SK-N-SH treated with all-trans-retinoic acid at 6 μM for 48 hours (cell line): Measurements from ENCODE around the gene CTPS2.
"Not testable (repeated sequence)": the region's sequence is repeated elsewhere in the genome, so short reads cannot be mapped to it uniquely, and the experiment has no call there.

Experiments used
- ATAC-seq: fragments of 200-7000 bp; cut with Tn5 transposase; 3 replicates; pipeline ENCODE4 v1.9.1; 2020; ENCODE audit warnings: mild to moderate bottlenecking, moderate library complexity
- ARNTL ChIP-seq: fragments of 450-650 bp; formaldehyde crosslinking; IDR thresholded peaks from 2 replicates; pipeline ENCODE4 v1.5.0; 2020; ENCODE audit warnings: low read depth, mild to moderate bottlenecking, moderate library complexity, borderline replicate concordance
- BACH2 ChIP-seq: fragments of 250-450 bp; sonication (Bioruptor Pico); IDR thresholded peaks from 2 replicates; pipeline ENCODE4 v1.9.0; 2021; ENCODE audit warnings: mild to moderate bottlenecking, borderline replicate concordance
- CSDC2 ChIP-seq: fragments of 250-450 bp; sonication (Bioruptor Pico); IDR thresholded peaks from 2 replicates; pipeline ENCODE4 v1.5.0; 2020; ENCODE audit warnings: mild to moderate bottlenecking, moderate library complexity
- CSRNP3 ChIP-seq: fragments of 250-450 bp; sonication (Bioruptor Pico); IDR thresholded peaks from 2 replicates; pipeline ENCODE4 v1.5.1; 2021; ENCODE audit warnings: mild to moderate bottlenecking, moderate library complexity
- ESRRG ChIP-seq: fragments of 250-450 bp; sonication (Bioruptor Pico); IDR thresholded peaks from 2 replicates; pipeline ENCODE4 v1.6.1; 2021; ENCODE audit warnings: mild to moderate bottlenecking
- GLIS3 ChIP-seq: fragments of 250-450 bp; sonication (Bioruptor Pico); IDR thresholded peaks from 2 replicates; pipeline ENCODE4 v1.5.0; 2020; ENCODE audit warnings: mild to moderate bottlenecking, moderate library complexity
- ISL1 ChIP-seq: fragments of 250-450 bp; sonication (Bioruptor Pico); IDR thresholded peaks from 2 replicates; pipeline ENCODE4 v2.1.2; 2022; ENCODE audit warnings: mild to moderate bottlenecking, moderate library complexity
- OSR1 ChIP-seq: fragments of 250-450 bp; sonication (Bioruptor Pico); IDR thresholded peaks from 2 replicates; pipeline ENCODE4 v1.8.0; 2022; ENCODE audit warnings: moderate library complexity, mild to moderate bottlenecking, inconsistent platforms
- PATZ1 ChIP-seq: fragments of 250-450 bp; sonication (Bioruptor Pico); IDR thresholded peaks from 2 replicates; pipeline ENCODE4 v1.8.0; 2020; ENCODE audit warnings: mild to moderate bottlenecking, moderate library complexity, borderline replicate concordance
- PPARA ChIP-seq: fragments of 250-450 bp; sonication (Bioruptor Pico); IDR thresholded peaks from 2 replicates; pipeline ENCODE4 v1.5.0; 2020; ENCODE audit warnings: mild to moderate bottlenecking, borderline replicate concordance
- RARB ChIP-seq: fragments of 250-450 bp; sonication (Bioruptor Pico); IDR thresholded peaks from 2 replicates; pipeline ENCODE4 v1.8.0; 2021; ENCODE audit warnings: mild to moderate bottlenecking, moderate library complexity
- SNAI2 ChIP-seq: fragments of 250-450 bp; sonication (Bioruptor Pico); IDR thresholded peaks from 2 replicates; pipeline ENCODE4 v1.5.0; 2020; ENCODE audit warnings: mild to moderate bottlenecking, moderate library complexity
- TOX ChIP-seq: fragments of 250-450 bp; sonication (Bioruptor Pico); IDR thresholded peaks from 2 replicates; pipeline ENCODE4 v1.8.0; 2021; ENCODE audit warnings: mild to moderate bottlenecking, moderate library complexity, borderline replicate concordance
- ZFP3 ChIP-seq: fragments of 250-450 bp; sonication (Bioruptor Pico); IDR thresholded peaks from 2 replicates; pipeline ENCODE4 v1.5.0; 2020; ENCODE audit warnings: mild to moderate bottlenecking, moderate library complexity
- ZFP30 ChIP-seq: fragments of 450-650 bp; formaldehyde crosslinking; IDR thresholded peaks from 2 replicates; pipeline ENCODE4 v1.5.0; 2022; ENCODE audit warnings: mild to moderate bottlenecking, moderate library complexity
- ZNF565 ChIP-seq: fragments of 450-650 bp; formaldehyde crosslinking; conservative IDR thresholded peaks from 2 replicates; pipeline ENCODE4 v1.5.0; 2020; ENCODE audit warnings: low read depth, mild to moderate bottlenecking, moderate library complexity
- ZNF70 ChIP-seq: fragments of 450-650 bp; formaldehyde crosslinking; IDR thresholded peaks from 2 replicates; pipeline ENCODE4 v1.5.0; 2020; ENCODE audit warnings: mild to moderate bottlenecking, moderate library complexity
- ZNF8 ChIP-seq: fragments of 450-650 bp; formaldehyde crosslinking; IDR thresholded peaks from 2 replicates; pipeline ENCODE4 v1.5.0; 2020; ENCODE audit warnings: mild to moderate bottlenecking, moderate library complexity
- TF ChIP-seq, protein P1 (sequence below): fragments of 250-450 bp; sonication (Bioruptor Pico); IDR thresholded peaks from 2 replicates; pipeline ENCODE4 v1.5.0; 2020; ENCODE audit warnings: mild to moderate bottlenecking, moderate library complexity
- TF ChIP-seq, protein P2 (sequence below): fragments of 250-450 bp; sonication (Bioruptor Pico); IDR thresholded peaks from 2 replicates; pipeline ENCODE4 v1.5.1; 2020; ENCODE audit warnings: low read depth, mild to moderate bottlenecking, moderate library complexity

Gene CTPS2

GRCh38 chrX:16578218-16578617 is 134.3 kb downstream of the CTPS2 start (continued):
- TF ChIP-seq PATZ1 (CRISPR knock-in tag) (no peak), ESRRG (CRISPR knock-in tag) (no peak)

DNA sequence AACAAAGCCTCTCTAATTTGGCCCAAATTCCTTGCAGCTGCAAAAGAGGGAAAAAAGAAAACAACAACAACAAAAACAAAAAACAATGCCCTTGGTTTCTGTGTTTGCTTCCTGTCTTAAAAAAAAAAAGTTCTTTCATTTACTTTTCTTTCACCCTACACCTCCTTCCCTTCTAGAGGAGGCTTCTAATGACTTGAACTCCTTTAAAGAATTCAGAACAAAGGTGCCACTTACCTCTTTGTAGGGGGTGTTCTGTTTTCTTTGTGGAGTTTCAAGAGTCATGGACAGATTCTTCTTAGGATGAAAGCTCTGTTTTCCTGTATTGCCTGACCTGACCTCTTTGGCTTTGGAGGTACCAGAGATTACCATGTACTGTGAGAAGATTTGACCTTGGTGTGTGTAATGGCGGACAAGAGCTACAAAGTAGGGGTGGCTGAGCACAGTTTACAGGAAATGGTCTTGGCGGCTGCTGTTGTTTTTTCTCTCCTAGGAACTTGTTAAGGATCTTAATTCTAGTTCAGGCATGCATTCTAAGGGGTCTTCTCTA is 134.9 kb downstream of the CTPS2 start:
- TF ChIP-seq OSR1 (CRISPR knock-in tag): no peak
- TF ChIP-seq ZFP30 (CRISPR knock-in tag): no peak
- no peak for TF ChIP-seq ZNF8 (CRISPR knock-in tag)
- no peak for ATAC-seq

DNA sequence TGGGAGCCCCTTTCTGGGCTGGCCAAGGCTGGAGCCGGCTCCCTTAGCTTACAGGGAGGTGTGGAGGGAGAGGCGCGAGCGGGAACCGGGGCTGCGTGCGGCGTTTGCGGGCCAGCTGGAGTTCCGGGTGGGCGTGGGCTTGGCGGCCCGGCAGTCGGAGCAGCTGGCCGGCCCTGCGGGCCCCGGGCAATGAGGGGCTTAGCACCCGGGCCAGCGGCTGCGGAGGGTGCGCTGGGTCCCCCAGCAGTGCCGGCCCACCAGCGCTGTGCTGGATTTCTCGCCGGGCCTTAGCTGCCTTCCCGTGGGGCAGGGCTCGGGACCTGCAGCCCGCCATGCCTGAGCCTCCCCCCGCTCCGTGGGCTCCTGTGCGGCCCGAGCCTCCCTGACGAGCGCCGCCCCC is 137.1 kb downstream of the CTPS2 start:
- ATAC-seq: not testable (repeated sequence)

GRCh38 chrX:16573781-16574180 is 138.7 kb downstream of the CTPS2 start:
- TF ChIP-seq, protein P1, sequence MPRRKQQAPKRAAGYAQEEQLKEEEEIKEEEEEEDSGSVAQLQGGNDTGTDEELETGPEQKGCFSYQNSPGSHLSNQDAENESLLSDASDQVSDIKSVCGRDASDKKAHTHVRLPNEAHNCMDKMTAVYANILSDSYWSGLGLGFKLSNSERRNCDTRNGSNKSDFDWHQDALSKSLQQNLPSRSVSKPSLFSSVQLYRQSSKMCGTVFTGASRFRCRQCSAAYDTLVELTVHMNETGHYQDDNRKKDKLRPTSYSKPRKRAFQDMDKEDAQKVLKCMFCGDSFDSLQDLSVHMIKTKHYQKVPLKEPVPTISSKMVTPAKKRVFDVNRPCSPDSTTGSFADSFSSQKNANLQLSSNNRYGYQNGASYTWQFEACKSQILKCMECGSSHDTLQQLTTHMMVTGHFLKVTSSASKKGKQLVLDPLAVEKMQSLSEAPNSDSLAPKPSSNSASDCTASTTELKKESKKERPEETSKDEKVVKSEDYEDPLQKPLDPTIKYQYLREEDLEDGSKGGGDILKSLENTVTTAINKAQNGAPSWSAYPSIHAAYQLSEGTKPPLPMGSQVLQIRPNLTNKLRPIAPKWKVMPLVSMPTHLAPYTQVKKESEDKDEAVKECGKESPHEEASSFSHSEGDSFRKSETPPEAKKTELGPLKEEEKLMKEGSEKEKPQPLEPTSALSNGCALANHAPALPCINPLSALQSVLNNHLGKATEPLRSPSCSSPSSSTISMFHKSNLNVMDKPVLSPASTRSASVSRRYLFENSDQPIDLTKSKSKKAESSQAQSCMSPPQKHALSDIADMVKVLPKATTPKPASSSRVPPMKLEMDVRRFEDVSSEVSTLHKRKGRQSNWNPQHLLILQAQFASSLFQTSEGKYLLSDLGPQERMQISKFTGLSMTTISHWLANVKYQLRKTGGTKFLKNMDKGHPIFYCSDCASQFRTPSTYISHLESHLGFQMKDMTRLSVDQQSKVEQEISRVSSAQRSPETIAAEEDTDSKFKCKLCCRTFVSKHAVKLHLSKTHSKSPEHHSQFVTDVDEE (CRISPR knock-in tag): no peak
- TF ChIP-seq ISL1 (CRISPR knock-in tag): peak; percentile 56; the same call in 1 of the 2 replicates
- no peak for TF ChIP-seq CSDC2
- peak; percentile 83 for ATAC-seq

DNA sequence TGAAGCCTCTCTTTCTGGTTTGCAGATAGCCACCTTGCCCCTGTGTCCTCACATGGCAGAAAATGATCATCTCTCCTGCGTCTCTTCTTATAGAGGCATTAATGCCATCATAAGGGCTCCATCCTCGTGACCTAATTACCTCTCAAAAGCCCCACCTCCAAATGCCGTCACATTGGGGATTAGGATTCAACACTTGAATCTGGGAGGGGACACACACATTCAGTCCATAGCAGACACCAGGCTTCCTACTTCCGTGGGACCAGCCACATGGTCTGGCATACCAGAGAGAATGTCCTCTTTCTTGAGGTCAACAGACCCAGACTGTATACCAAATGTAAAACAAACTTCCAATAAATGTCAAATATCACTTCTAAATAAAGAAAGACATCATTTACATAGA is 144.8 kb downstream of the CTPS2 start:
- no peak for ATAC-seq
- no peak for TF ChIP-seq ISL1 (CRISPR knock-in tag)
- no peak for TF ChIP-seq ZNF70 (CRISPR knock-in tag)
- TF ChIP-seq PPARA (CRISPR knock-in tag): no peak
- TF ChIP-seq ZNF8 (CRISPR knock-in tag): no peak
- no peak for TF ChIP-seq CSRNP3 (CRISPR knock-in tag)
- no peak for TF ChIP-seq TOX (CRISPR knock-in tag)
- no peak for TF ChIP-seq GLIS3 (CRISPR knock-in tag)
- no peak for TF ChIP-seq RARB (CRISPR knock-in tag)
- no peak for TF ChIP-seq ZNF565 (CRISPR knock-in tag)
- TF ChIP-seq, protein P2, sequence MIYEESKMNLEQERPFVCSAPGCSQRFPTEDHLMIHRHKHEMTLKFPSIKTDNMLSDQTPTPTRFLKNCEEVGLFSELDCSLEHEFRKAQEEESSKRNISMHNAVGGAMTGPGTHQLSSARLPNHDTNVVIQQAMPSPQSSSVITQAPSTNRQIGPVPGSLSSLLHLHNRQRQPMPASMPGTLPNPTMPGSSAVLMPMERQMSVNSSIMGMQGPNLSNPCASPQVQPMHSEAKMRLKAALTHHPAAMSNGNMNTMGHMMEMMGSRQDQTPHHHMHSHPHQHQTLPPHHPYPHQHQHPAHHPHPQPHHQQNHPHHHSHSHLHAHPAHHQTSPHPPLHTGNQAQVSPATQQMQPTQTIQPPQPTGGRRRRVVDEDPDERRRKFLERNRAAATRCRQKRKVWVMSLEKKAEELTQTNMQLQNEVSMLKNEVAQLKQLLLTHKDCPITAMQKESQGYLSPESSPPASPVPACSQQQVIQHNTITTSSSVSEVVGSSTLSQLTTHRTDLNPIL: no peak
- TF ChIP-seq ESRRG (CRISPR knock-in tag): no peak
- TF ChIP-seq ARNTL: no peak
- no peak for TF ChIP-seq ZFP3
- no peak for TF ChIP-seq BACH2
- TF ChIP-seq SNAI2: no peak

GRCh38 chrX:16566571-16566970 is 145.9 kb downstream of the CTPS2 start:
- ATAC-seq: no peak
- TF ChIP-seq TOX (CRISPR knock-in tag) (no peak), OSR1 (CRISPR knock-in tag) (no peak), PATZ1 (CRISPR knock-in tag) (no peak), ZNF70 (CRISPR knock-in tag) (no peak)
